GM19043 (cell line): Measurements from ENCODE around the gene LRSAM1.
A peak's percentile ranks its signal among the peaks of the same experiment; 100 is the strongest.

Experiments used
- ATAC-seq: cut with Tn5 transposase; IDR thresholded peaks from one replicate; pipeline ENCODE4 v1.9.1; 2021; ENCODE audit warnings: low read depth; ENCODE audit not compliant: unreplicated experiment

The LRSAM1 gene

DNA sequence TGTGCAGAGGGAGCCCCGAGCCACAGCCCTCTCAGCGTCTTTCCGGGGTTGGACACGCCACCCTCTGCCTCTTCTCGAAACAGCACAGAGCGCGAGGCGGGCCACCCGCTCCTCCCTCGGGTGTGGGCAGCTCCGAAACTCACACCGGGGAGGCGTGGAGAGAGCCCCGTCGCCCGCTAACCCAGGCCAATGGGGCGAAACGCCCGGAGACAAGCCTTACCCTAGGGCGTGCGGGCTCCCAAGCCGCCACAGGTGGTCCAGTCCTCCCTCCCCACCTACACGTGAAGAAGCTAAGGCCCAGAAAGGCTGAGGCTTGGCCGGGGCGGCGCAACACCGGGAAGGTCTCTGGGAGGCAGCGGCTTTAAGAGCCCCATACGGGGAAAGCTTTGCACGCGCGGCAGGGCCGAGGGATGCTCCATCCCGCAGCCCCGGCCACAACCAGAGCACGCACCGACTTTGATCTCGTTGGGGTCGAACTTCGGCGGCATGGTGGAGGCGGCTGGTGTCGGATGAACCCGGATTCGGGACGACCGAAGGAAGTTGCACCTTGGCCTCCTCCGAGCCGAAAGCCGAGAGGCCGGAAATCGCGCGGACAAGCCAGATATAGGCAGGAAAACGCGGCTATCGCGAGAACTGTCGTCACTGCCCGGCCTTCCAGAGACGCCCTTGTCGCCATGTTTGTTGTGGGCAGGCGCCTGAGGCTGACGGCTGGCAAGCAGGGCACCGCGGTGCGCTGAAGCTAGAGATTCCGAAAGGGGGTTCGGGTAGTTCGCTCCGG is at the start of gene LRSAM1, which contains the start of gene RPL12:
Gene LRSAM1 (plus strand): TSS at position 681 of the 778 bp plus-strand sequence. CDS start 3,018 bp downstream, outside the sequence.
Gene RPL12 (minus strand): TSS at position 577 of the 778 bp plus-strand sequence. CDS start 89 bp downstream, at position 488.
- peak; percentile 58 for ATAC-seq

DNA sequence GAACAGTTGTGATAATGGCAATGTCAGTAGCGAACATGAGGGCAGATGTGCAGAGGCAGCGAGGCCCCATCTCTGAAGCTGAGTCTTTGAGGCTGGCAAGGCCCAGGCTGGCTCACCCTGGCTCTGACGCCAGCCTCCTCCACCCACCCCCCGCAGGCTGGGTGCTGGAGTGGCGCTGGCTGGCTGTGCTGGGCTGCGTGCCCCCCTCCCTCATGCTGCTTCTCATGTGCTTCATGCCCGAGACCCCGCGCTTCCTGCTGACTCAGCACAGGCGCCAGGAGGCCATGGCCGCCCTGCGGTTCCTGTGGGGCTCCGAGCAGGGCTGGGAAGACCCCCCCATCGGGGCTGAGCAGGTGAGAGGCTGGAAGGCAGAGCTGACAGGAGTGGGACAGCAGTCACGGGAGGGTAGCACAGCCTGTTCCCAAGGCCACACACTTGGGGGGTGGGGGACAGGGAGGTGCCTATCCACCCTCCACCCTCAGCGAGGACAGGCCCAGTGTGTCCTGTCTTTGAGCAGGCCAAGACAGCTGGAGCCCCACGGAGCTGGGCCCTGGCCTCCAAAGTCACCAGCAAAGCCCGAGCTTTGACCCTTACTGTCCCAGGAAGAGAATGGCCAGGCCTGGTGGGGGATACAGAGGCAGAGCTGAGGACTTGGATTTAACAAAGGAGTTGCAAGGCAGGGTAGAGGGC is 48.8 kb upstream of the LRSAM1 start:
- ATAC-seq, result no peak

DNA sequence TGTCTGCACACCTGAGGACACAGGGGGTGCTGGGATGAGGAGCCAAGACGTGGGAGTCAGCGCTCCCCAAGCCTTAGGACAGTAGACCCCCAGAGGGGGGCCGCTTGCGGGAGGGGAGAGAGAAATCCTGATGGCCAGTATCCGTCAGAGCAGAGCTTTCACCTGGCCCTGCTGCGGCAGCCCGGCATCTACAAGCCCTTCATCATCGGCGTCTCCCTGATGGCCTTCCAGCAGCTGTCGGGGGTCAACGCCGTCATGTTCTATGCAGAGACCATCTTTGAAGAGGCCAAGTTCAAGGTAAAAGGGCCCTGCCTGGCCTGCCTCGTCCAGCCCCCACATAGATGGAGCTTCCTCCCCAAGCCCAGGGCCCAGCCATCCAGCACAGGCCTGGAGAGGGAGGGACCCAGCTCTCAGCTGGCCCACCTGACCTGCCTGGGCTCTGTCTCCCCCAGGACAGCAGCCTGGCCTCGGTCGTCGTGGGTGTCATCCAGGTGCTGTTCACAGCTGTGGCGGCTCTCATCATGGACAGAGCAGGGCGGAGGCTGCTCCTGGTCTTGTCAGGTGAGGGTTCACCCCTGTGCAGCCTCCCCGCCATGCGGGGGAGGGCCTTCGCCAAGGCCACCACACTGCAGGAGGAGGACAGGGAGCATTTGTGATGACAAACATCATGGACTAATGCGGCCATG is 47.7 kb upstream of the LRSAM1 start:
- ATAC-seq, result no peak

DNA sequence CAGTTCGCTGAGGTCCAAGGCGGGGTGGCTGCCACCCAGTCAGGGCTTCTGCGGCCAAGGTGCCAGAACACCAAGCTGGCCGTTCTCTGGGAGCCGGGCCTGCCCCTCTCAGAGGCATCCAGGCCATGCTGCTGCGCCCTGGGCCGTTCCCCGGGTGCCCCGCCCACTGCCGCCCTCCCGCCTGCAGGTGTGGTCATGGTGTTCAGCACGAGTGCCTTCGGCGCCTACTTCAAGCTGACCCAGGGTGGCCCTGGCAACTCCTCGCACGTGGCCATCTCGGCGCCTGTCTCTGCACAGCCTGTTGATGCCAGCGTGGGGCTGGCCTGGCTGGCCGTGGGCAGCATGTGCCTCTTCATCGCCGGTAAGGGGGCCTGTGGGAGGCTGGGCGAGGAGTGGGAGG is 46.7 kb upstream of the LRSAM1 start:
- no peak for ATAC-seq

DNA sequence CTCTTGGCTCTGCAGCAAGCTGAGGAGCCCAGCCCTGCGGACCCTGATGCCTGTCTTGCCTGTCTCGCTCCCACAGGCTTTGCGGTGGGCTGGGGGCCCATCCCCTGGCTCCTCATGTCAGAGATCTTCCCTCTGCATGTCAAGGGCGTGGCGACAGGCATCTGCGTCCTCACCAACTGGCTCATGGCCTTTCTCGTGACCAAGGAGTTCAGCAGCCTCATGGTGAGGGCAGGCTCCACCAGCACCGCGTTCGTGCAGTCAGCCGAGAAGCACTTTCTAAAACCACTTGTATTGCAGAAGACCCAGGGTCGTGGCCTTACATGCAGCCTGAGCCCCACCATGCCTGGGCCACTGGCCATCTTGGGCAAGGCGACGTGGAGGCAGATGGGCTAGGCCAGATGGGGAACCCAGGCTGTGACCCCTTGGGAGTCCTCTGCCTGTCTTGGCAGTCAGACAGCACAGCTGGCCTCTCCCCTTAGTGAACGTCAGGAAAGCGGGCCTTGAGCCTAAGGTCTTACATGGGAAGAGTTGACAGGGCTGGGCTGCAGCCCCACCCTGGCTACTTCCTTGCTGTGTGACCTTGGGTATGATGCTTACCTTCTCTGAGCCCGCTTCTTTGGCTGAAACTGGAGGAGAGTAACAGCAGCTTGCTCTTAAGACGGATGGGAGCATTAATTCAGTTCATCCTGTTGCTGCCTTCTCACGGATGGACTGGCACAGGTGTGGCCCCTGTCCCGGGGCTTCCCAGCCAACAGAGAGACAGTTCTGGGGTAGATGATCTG is 45.8 kb upstream of the LRSAM1 start:
- no peak for ATAC-seq

DNA sequence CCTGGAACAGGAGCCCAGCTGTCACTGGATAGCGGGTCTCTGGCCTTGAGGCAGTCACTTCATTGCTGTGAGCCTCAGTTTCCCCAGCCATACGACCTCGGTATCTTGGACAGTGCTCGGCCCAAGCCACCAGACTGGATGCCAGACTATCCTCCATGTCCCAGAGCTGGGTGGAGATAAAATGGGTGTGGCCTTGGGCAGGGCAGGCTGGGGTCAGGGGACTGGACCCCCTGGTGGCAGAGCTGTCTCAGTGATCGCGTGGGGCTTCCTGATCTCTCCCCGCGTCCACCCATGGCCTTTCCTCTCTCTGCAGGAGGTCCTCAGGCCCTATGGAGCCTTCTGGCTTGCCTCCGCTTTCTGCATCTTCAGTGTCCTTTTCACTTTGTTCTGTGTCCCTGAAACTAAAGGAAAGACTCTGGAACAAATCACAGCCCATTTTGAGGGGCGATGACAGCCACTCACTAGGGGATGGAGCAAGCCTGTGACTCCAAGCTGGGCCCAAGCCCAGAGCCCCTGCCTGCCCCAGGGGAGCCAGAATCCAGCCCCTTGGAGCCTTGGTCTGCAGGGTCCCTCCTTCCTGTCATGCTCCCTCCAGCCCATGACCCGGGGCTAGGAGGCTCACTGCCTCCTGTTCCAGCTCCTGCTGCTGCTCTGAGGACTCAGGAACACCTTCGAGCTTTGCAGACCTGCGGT is 44.4 kb upstream of the LRSAM1 start:
- no peak for ATAC-seq

DNA sequence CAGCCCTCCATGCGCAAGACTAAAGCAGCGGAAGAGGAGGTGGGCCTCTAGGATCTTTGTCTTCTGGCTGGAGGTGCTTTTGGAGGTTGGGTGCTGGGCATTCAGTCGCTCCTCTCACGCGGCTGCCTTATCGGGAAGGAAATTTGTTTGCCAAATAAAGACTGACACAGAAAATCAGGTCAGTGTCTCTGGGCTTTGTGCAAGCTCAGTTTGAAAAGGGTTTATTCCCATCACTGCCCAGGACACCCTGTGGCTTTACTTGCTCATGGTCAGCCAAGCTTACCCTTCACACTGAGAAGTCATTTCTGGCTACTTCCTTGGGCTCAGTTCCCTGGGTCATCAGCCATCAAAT is 43.8 kb upstream of the LRSAM1 start:
- no peak for ATAC-seq

DNA sequence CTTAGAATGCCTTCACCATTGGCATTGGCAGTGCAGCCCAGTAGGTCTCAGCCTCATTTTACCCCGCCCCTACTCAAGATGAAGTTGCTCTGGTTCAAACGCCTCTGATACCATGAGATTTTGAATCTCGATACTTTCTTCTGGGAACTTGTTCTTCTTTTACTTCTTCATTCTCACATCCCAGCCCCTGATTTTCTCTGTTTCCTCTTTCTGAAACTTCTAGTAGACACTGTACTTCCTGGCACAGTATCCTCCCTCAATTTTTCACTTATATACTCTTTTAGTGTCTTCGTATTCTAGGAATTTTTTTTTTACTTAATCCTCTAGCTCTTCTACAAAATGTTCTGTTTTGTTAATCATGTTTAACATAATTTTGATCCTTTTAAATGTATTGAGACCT is 40.2 kb upstream of the LRSAM1 start:
- no peak for ATAC-seq

DNA sequence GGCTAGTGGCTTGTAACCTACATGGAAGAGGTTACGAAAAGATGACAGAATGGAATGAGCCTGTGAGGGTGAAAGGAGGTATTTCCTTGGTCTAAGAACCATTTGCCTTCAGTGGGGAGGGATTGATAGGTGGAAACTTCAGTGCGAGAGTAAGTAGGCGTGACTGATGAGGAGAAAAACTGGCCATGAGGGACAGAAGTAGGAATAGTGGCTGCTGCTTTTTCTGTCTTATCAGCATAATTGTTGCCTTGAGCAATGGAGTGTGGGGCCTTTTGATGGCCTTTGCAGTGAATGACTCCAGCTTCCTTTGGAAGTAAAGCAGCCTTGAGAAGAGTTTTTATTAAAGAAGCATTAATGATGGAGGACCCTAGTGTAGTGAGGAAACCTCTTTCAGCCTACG is 36.2 kb upstream of the LRSAM1 start:
- ATAC-seq, result no peak

DNA sequence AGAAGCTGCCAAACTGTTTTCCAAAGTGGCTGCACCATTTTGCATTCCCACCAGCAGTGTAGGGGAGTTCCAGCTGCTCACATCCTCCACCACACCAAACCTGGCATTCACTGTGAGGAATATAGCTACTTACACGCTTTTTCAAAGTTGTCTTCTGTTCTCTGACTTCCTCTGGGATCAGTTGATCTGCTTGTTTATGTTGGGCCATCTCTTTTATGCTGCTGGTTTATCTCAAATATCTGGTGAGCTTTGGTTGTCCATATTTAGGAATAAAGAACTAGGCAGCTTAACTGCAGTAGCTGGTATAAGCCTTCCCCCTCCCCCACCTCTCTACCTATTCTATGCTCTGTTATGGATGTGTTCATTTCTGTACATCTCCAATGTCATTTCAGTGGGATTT is 35.7 kb upstream of the LRSAM1 start:
- ATAC-seq, result no peak

DNA sequence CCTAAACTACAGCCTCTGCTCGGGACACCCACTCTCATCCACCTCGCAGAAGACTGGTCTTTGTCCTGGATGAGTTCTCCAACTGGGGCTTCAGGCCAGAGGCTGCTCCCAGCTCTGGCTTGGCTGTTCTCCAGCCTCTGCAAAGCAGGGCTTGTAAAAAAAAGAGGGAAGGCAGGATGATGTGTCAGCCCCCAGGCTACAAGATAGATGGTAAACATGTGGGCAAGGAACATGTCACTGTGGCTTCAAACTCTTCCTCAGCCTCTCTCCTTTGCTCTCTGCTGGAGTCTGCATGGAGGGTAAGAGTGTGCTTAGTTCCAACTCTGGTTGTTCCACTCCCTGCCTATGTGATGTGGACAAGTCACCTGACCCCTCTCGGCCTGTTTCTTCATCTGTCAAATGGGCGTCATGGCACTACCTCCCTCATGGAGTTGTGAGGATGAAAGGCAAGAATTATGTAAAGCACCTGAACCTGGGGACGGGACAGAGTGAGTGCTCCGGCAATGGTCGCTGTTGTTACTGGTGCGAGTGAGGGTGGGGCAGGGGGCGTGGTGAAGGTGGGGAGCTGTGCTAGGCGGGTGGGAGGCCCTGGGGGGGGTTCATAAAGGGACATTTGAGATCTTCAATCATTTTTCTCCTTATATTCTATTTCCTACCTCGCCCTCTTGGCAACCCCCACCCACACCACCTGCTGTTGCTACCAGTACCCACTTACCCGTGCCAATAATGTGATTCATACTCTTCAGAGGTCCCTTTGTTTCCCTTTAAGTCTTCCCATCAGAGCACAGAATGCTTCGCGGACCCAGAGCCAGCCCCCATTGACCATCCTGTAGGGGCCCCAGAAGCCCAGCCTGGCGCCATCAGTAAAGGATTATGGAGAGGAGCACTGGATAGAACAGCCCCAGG is 33.9 kb upstream of the LRSAM1 start:
- ATAC-seq, result no peak

DNA sequence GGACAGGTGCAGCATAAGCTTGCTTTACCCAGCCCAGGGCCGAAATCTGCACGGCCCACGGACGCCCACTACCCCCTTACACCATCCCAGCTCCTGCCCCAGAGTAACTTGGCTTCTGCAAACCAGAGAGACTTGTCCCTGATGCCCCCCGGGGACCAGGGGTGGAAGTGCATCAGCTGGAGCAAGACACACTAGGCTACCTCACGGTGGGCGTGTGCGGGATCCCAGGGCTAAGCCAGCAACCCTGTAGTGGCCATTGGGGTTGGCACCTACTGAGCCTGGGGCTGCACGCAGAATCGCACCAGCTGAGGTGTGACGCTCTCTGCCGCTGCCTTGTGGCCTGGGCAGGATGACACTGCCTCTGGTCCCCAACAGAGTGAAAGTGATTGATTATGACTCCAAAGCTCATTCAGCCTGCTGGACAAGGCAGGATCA is 33.3 kb upstream of the LRSAM1 start:
- no peak for ATAC-seq

DNA sequence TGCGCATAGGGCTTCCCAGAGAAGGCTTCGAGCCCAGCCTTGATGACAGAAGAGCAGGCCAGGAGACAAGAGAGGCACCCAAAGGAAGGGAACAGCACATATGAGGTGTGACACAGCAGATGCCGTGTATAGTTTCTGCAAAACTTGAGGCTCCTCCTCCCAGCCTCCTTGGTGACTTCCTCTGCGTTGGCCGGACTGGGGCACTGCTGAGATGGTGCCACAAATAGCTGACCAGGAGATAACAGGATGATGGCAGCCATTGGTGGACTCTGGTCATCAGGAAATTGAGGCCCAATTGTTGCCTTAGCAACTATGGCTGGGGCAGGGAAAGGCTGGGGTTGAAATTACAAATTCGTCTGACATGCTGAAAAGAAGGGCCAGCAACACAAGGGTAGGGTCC is 32.0 kb upstream of the LRSAM1 start:
- no peak for ATAC-seq

DNA sequence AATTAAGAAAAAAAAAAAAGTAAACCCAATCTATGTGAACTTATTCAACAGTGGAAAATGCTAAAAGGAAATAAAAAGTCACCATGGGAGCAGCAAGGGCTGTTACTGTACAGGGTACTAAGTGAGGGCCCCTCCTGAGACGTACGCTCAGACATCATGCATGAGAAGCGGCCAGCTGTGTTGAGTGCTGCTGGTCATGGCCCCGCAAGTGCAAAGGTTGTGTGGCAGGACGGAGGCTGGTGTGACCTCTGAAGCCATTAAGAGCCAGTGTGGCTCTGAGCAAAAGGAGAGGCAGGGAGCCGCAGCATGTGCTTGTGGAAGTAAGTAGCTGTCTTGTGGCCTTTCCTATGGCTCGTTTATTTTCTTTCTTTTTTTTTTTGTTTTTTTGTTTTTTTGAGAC is 30.3 kb upstream of the LRSAM1 start:
- no peak for ATAC-seq

DNA sequence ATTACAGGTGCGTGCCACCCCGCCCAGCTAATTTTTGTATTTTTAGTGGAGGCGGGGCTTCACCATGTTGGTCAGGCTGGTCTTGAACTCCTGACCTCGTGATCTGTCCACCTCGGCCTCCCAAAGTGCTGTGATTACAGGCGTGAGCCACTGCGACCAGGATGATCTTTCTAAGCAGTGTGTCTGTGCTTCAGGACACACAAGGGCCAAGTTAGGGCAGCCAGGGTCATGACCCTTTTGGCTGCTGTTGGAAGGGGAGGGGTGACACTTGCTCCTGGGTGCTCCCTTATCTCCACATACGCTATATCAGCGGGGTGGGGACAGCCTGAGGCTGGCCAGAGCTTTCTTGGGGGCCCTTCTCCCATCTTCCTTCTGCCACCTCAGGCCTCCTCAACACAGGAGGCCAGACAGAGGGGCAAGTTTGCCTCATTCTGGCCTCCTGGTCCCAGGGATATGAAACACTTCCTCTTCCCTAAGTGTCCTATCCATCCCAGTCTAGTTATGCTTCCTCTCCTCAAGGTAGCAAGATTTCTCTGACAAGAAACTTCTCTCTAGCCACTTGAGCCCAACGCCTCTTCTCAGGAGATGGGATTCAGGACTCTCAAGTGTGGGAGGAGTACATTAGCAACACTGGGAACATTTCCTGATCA is 29.1 kb upstream of the LRSAM1 start:
- no peak for ATAC-seq

DNA sequence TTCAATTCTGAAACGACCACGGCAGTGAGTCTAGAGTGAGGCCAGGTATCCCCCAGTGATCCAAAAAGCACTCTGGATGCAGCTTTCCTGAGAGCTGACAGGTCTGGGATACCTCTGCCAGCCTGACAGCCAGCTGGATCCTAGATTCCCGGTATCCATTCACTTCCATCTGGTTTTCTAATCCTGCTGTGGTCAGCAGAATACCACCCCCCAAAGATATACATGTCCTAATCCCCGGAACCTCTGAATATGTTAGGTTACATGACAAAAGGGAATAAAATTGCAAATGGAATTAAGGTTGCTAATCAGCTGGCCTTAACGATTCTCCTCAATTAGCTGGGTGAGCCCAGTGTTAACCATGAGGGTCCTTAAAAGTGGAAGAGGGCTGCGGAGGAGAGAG is 28.5 kb upstream of the LRSAM1 start:
- ATAC-seq, result no peak

DNA sequence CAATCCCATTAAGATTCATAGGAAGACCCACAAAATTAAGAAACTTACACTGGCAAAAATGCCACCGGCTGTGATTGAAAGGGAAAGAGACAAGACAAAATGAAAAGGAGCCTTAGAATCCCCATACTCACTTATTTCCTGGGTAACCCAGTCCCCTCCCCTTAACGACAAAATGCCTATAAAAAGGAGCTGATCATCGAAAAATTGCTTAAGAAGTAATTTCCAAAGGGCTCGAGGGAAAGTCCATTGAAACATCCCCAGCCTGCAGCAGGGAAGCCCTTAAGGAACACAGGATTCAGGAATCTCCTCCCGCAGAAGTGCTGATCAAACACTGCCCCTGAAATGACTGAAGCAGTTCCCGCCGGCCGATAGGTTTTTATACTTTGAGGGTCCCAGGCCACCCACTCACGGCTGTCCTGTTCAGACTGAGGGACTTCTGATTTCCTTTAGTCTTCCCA is 27.8 kb upstream of the LRSAM1 start:
- ATAC-seq, result no peak

DNA sequence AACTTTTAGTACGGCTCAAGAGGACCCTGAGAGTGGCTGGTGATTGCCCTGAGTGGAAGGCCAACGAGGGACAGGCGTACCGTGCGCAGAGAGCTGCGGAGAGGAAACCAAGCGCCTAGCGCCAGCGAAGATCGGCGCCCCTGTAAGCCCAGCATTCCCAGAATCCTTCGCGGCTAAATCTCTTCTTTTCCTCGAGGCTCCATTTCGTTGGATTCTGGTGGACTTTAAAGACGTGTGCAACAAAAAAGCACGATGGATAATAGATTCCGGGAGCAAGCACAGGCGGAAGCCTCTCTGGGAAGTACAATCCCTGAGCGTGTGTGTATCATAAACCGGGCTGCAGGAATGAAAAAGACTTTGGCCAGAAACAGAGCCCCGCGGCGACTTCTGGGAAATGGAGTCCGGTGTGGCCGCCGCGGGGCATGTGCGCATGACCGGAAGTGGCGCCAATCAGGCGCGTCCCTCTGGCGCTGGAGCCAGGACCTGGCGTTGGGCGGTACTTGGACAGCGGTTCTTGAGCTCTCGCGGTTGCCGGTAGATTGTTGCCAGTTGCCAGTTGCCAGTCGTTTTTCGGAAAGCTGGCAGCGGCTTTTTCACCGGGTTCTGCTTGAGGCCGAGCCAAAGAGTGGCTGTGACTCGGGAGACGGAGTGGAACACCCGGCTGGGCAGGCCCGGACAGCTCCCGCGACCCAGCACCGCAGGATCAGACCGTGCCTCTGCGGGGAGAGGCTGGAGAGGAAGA is 27.2 kb upstream of the LRSAM1 start, which contains the start of gene ZNF79:
Gene ZNF79 (plus strand): TSS at position 449 of the 742 bp plus-strand sequence. CDS start 406 bp downstream, outside the sequence.
- ATAC-seq, result peak; percentile 70
